Liver (tissue), 9 donors: Measurements from ENCODE around the gene XRCC6. TPM values are rescaled to one million over a fixed set of nuclear protein-coding genes. Genes with fewer than 3 reads are reported as not detected.

ENCODE experiments used
- DNase-seq: peaks from one replicate; pipeline ENCODE4 v3.0.0-alpha.2; 2017; ENCODE audit warnings: low spot score
- H3K27ac ChIP-seq, 2 donors: one replicate each; pipeline ENCODE4 v1.7.0; 2013; ENCODE audit warnings: inconsistent platforms in 2 of 2, low read length in 2 of 2, control low read depth in 1 of 2, low read depth in 1 of 2, mild to moderate bottlenecking in 1 of 2
- H3K27me3 ChIP-seq, 4 donors: one replicate each; pipeline versions ENCODE4 v1.6.1 to v1.7.0; 2013; ENCODE audit warnings: low read length in 3 of 4, inconsistent platforms in 1 of 4, mild to moderate bottlenecking in 1 of 4, moderate library complexity in 1 of 4; ENCODE audit not compliant: control insufficient read depth in 4 of 4, insufficient read depth in 4 of 4
- H3K36me3 ChIP-seq, 4 donors: one replicate each; pipeline versions ENCODE4 v1.6.1 to v1.7.0; 2013; ENCODE audit warnings: low read length in 3 of 4, mild to moderate bottlenecking in 3 of 4, low read depth in 1 of 4, moderate library complexity in 1 of 4; ENCODE audit not compliant: control insufficient read depth in 4 of 4, insufficient read depth in 3 of 4
- H3K4me1 ChIP-seq, 4 donors: one replicate each; pipeline versions ENCODE4 v1.6.1 to v1.7.0; 2013; ENCODE audit warnings: low read length in 3 of 4, mild to moderate bottlenecking in 3 of 4, moderate library complexity in 1 of 4; ENCODE audit not compliant: control insufficient read depth in 4 of 4, insufficient read depth in 4 of 4
- H3K4me3 ChIP-seq, 3 donors: one replicate each; pipeline versions ENCODE4 v1.6.1 to v1.7.0; 2013; ENCODE audit warnings: low read length in 3 of 3, control low read depth in 1 of 3, low read depth in 1 of 3, mild to moderate bottlenecking in 1 of 3
- H3K9ac ChIP-seq, 2 donors: one replicate each; pipeline ENCODE4 v1.7.0; 2013; ENCODE audit warnings: low read length in 2 of 2, mild to moderate bottlenecking in 2 of 2, moderate library complexity in 2 of 2, control low read depth in 1 of 2, low read depth in 1 of 2
- H3K9me3 ChIP-seq, 4 donors: one replicate each; pipeline versions ENCODE4 v1.6.1 to v1.7.0; 2013; ENCODE audit warnings: low read length in 3 of 4; ENCODE audit not compliant: control insufficient read depth in 4 of 4
- ATF3 ChIP-seq: IDR thresholded peaks from 2 replicates; pipeline ENCODE4 v1.6.1; 2016; ENCODE audit warnings: antibody characterized with exemption
- CTCF ChIP-seq: fragments of 150-350 bp; IDR thresholded peaks from 2 replicates; pipeline ENCODE4 v1.5.1; 2017; ENCODE audit warnings: improper control_type of control experiment, low read depth, low read length; ENCODE audit not compliant: missing input control
- EGR1 ChIP-seq, 2 donors: IDR thresholded peaks; 2 replicates each; pipeline ENCODE4 v1.6.1; 2016 to 2018; ENCODE audit warnings: antibody characterized with exemption in 2 of 2, low read depth in 2 of 2
- FOXA2 ChIP-seq: IDR thresholded peaks from 2 replicates; pipeline ENCODE4 v1.6.1; 2016; ENCODE audit warnings: antibody characterized with exemption
- GABPA ChIP-seq, 2 donors: IDR thresholded peaks in 1 of 2; conservative IDR thresholded peaks in 1 of 2; 2 replicates each; pipeline ENCODE4 v1.6.1; 2016; ENCODE audit warnings: antibody characterized with exemption in 2 of 2, mild to moderate bottlenecking in 1 of 2, moderate library complexity in 1 of 2
- HNF4A ChIP-seq, 2 donors: conservative IDR thresholded peaks; 2 replicates each; pipeline ENCODE4 v1.6.1; 2016; ENCODE audit warnings: antibody characterized with exemption in 2 of 2, mild to moderate bottlenecking in 2 of 2
- HNF4G ChIP-seq: IDR thresholded peaks from 2 replicates; pipeline ENCODE4 v1.6.1; 2016; ENCODE audit warnings: antibody characterized with exemption
- JUND ChIP-seq, 2 donors: IDR thresholded peaks; 2 replicates each; pipeline ENCODE4 v1.6.1; 2016; ENCODE audit warnings: antibody characterized with exemption in 2 of 2
- MAX ChIP-seq: IDR thresholded peaks from 2 replicates; pipeline ENCODE4 v1.6.1; 2016; ENCODE audit warnings: antibody characterized with exemption
- NR2F2 ChIP-seq: IDR thresholded peaks from 2 replicates; pipeline ENCODE4 v1.6.1; 2016; ENCODE audit warnings: antibody characterized with exemption
- RAD21 ChIP-seq, 2 donors: IDR thresholded peaks; 2 replicates each; pipeline ENCODE4 v1.6.1; 2016; ENCODE audit warnings: antibody characterized with exemption in 2 of 2, mild to moderate bottlenecking in 2 of 2
- REST ChIP-seq: IDR thresholded peaks from 2 replicates; pipeline ENCODE4 v1.6.1; 2016; ENCODE audit warnings: antibody characterized with exemption, mild to moderate bottlenecking
- RXRA ChIP-seq, 2 donors: IDR thresholded peaks; 2 replicates each; pipeline ENCODE4 v1.6.1; 2017 to 2018; ENCODE audit warnings: antibody characterized with exemption in 2 of 2, mild to moderate bottlenecking in 1 of 2
- SP1 ChIP-seq: IDR thresholded peaks from 2 replicates; pipeline ENCODE4 v1.6.1; 2018; ENCODE audit warnings: antibody characterized with exemption, mild to moderate bottlenecking
- YY1 ChIP-seq: IDR thresholded peaks from 2 replicates; pipeline ENCODE4 v1.6.1; 2016; ENCODE audit warnings: antibody characterized with exemption, mild to moderate bottlenecking
- ZBTB33 ChIP-seq: IDR thresholded peaks from 2 replicates; pipeline ENCODE4 v1.6.1; 2016; ENCODE audit warnings: antibody characterized with exemption
- WGBS: extraction: QIAGEN DNeasy Blood & Tissue Kit; methylation state at CpG from one replicate; pipeline ENCODE4 v1.1.7; 2013; 5-methylcytosine and 5-hydroxymethylcytosine counted together
- polyA plus RNA-seq, 2 donors: library from polyadenylated mRNA; stranded (reverse) in 1 of 2; unstranded in 1 of 2; fragments of 200-250 nt in 1 of 2; fragments of >200 nt in 1 of 2; fragmentation: Nextera tagmentation in 1 of 2; extraction: Ambion mirVana in 1 of 2; gene quantifications; one replicate each; pipeline versions ENCODE4 v1.2.1 to v1.2.3, GENCODE V29; 2013 to 2015
- total RNA-seq, 2 donors: library from RNA; depleted of rRNA; stranded (reverse); fragments of >200 nt; gene quantifications; one replicate each; pipeline ENCODE4 v1.2.3, GENCODE V29; 2014
- donor health status: healthy.
- donor health status: healthy.
- donor health status: healthy.
- donor health status: healthy.
- donor health status: healthy.

Gene XRCC6
- total and polyA plus RNA-seq, 4 donors = 81.8 to 148 (median 96.0) TPM

- TF ChIP-seq REST (no peak), NR2F2 (no peak), HNF4A (conservative IDR thresholded peaks at IDR 0.05) (no peak), HNF4G (no peak), CTCF (no peak), GABPA (IDR thresholded peaks at IDR 0.05 in 1 of 2, conservative IDR thresholded peaks at IDR 0.05 in 1 of 2) (no peak), ZBTB33 (no peak), RXRA (IDR thresholded peaks at IDR 0.05) (no peak), FOXA2 (no peak), MAX (no peak), EGR1 (IDR thresholded peaks at IDR 0.05; ENCODE audit: low read depth in 2 of 2) (no peak), JUND (IDR thresholded peaks at IDR 0.05) (no peak), YY1 (no peak), RAD21 (IDR thresholded peaks at IDR 0.05) (no peak)
- DNase-seq = peak; percentile 87
- Histone ChIP-seq H3K36me3 (peaks cover 0 to 2% (median under 1%) of the 10 kb centered on the region in 4 donors), H3K4me3 (no peak within 1 kb of the TSS), H3K9me3 (no peaks in the 10 kb centered on the region), H3K9ac (no peak within 1 kb of the TSS), H3K27me3 (no peaks in the 10 kb centered on the region), H3K27ac (no peak within 1 kb of the TSS), H3K4me1 (peaks cover 5 to 10% (median 6%) of the 10 kb centered on the region in 4 donors)
- 45% methylated on average over 69 of the region's 69 CpGs for WGBS
These were observed 78.4 kb downstream of the XRCC6 start, which contains the start of gene MEI1 for GRCh38 chr22:41699264-41700107. Gene MEI1, plus strand, starts transcription at chr22:41699503. Its CDS starts 36 bp downstream, at chr22:41699539.

GRCh38 chr22:41700108-41700364 lies 78.9 kb downstream of the XRCC6 start:
- H3K27me3 ChIP-seq = no peaks in the 10 kb centered on the region
- WGBS = 93% methylated on average over 16 of the region's 16 CpGs
- DNase-seq = no peak
- no peaks in the 10 kb centered on the region for H3K36me3 ChIP-seq
- no peak overlapping the region for H3K4me3 ChIP-seq
- H3K27ac ChIP-seq = no peak overlapping the region
- no peak overlapping the region for H3K9ac ChIP-seq
- peaks cover 5 to 10% (median 6%) of the 10 kb centered on the region in 4 donors for H3K4me1 ChIP-seq
- TF ChIP-seq MAX (no peak), EGR1 (IDR thresholded peaks at IDR 0.05; ENCODE audit: low read depth in 2 of 2) (no peak), RXRA (IDR thresholded peaks at IDR 0.05) (no peak), HNF4A (conservative IDR thresholded peaks at IDR 0.05) (no peak), ZBTB33 (no peak), GABPA (IDR thresholded peaks at IDR 0.05 in 1 of 2, conservative IDR thresholded peaks at IDR 0.05 in 1 of 2) (no peak), RAD21 (IDR thresholded peaks at IDR 0.05) (no peak), ATF3 (no peak), FOXA2 (no peak), SP1 (no peak), NR2F2 (no peak)
- no peaks in the 10 kb centered on the region for H3K9me3 ChIP-seq
